DOHH2 (cell line): ENCODE data around the gene OLFML3.

Experiments
- H3F3A ChIP-seq: fragments of 200-600 bp; sonication (generic), shearing (Covaris generic); 2 replicates; pipeline ENCODE4 v1.6.0; 2016; ENCODE audit warnings: antibody characterized with exemption, mild to moderate bottlenecking; ENCODE audit not compliant: control insufficient read depth, insufficient read depth
- H3K27ac ChIP-seq: fragments of 200-600 bp; sonication (generic); 2 replicates; pipeline ENCODE4 v1.5.1; 2014; ENCODE audit warnings: low read depth, mild to moderate bottlenecking, low read length, moderate library complexity
- H3K27me3 ChIP-seq: fragments of 200-600 bp; sonication (generic); 2 replicates; pipeline ENCODE4 v1.6.1; 2014; ENCODE audit warnings: mild to moderate bottlenecking, low read length, mixed read lengths; ENCODE audit not compliant: control insufficient read depth
- H3K36me3 ChIP-seq: fragments of 200-600 bp; sonication (generic); 2 replicates; pipeline ENCODE4 v1.6.1; 2014; ENCODE audit warnings: mild to moderate bottlenecking, low read length, moderate library complexity, mixed read lengths; ENCODE audit not compliant: control insufficient read depth
- H3K4me1 ChIP-seq: fragments of 200-600 bp; sonication (generic); 2 replicates; pipeline ENCODE4 v1.6.1; 2014; ENCODE audit warnings: mild to moderate bottlenecking, low read length, mixed read lengths; ENCODE audit not compliant: control insufficient read depth
- H3K4me2 ChIP-seq: fragments of 200-600 bp; sonication (generic); 2 replicates; pipeline ENCODE4 v1.6.0; 2014; ENCODE audit warnings: mild to moderate bottlenecking, low read length, moderate library complexity
- H3K4me3 ChIP-seq: fragments of 200-600 bp; sonication (generic); 2 replicates; pipeline ENCODE4 v1.5.1; 2014; ENCODE audit warnings: mild to moderate bottlenecking, low read length, mixed read lengths
- H3K79me2 ChIP-seq: fragments of 200-600 bp; sonication (generic); 2 replicates; pipeline ENCODE4 v1.6.1; 2014; ENCODE audit warnings: mild to moderate bottlenecking, low read length, mixed read lengths; ENCODE audit not compliant: control insufficient read depth
- H3K9me2 ChIP-seq: fragments of 200-600 bp; sonication (generic); replicated peaks from 2 replicates; pipeline ENCODE4 v1.6.1; 2014; ENCODE audit warnings: mild to moderate bottlenecking, low read length, mixed read lengths; ENCODE audit not compliant: control insufficient read depth
- H3K9me3 ChIP-seq: fragments of 200-600 bp; sonication (generic); 2 replicates; pipeline ENCODE4 v1.6.1; 2014; ENCODE audit warnings: antibody characterized with exemption, low read length, mixed read lengths; ENCODE audit not compliant: control insufficient read depth, insufficient read depth
- H4K20me1 ChIP-seq: fragments of 200-600 bp; sonication (generic); 2 replicates; pipeline ENCODE4 v1.6.0; 2014; ENCODE audit warnings: low read depth, mild to moderate bottlenecking, antibody characterized with exemption, low read length, moderate library complexity; ENCODE audit not compliant: control insufficient read depth, insufficient read depth
- EZH2phosphoT487 ChIP-seq: fragments of 200-600 bp; sonication (generic); IDR thresholded peaks from 2 replicates; pipeline ENCODE4 v1.6.1; 2017; ENCODE audit warnings: borderline replicate concordance, mild to moderate bottlenecking, antibody characterized with exemption, low read length, moderate library complexity, mixed read lengths
- TF ChIP-seq, protein P1 (sequence below): fragments of 200-600 bp; sonication (generic); IDR thresholded peaks from one replicate; pipeline ENCODE4 v1.5.1; 2014; ENCODE audit warnings: antibody characterized with exemption, mild to moderate bottlenecking, low read depth, low read length; ENCODE audit not compliant: poor library complexity, severe bottlenecking

Gene OLFML3

DNA sequence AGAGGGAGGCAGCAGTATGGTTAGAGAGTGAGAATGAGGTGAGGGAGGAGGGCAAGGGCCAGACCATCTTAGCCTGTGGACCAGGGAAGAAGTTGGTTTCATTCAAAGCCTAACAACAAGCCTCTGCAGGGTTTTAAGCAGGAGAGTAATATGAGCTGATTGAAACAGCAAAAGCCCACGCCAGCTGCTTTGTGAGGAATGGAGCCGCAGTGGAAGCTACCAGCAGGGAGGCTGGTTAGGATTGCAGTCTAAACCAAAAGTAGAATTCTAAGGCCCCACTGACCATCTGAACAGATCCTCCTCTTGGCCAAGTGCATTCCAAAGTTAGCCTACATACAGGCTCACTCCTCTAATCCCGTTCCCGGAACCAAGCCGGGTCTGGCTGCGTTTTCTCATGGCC, 44.8 kb downstream of the OLFML3 start:
- H3K4me2 ChIP-seq: no peak overlapping the region
- H3K27me3 ChIP-seq: peaks cover 8% of the 10 kb centered on the region; the same call in 1 of the 2 replicates
- H3K9me3 ChIP-seq: no peaks in the 10 kb centered on the region
- H3F3A ChIP-seq: no peaks in the 10 kb centered on the region
- no peaks in the 10 kb centered on the region for H3K4me1 ChIP-seq
- TF ChIP-seq, protein P1, sequence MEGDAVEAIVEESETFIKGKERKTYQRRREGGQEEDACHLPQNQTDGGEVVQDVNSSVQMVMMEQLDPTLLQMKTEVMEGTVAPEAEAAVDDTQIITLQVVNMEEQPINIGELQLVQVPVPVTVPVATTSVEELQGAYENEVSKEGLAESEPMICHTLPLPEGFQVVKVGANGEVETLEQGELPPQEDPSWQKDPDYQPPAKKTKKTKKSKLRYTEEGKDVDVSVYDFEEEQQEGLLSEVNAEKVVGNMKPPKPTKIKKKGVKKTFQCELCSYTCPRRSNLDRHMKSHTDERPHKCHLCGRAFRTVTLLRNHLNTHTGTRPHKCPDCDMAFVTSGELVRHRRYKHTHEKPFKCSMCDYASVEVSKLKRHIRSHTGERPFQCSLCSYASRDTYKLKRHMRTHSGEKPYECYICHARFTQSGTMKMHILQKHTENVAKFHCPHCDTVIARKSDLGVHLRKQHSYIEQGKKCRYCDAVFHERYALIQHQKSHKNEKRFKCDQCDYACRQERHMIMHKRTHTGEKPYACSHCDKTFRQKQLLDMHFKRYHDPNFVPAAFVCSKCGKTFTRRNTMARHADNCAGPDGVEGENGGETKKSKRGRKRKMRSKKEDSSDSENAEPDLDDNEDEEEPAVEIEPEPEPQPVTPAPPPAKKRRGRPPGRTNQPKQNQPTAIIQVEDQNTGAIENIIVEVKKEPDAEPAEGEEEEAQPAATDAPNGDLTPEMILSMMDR: no peak
- no peak for TF ChIP-seq EZH2phosphoT487
- H3K79me2 ChIP-seq: no peaks in the 10 kb centered on the region
- H3K27ac ChIP-seq: no peak overlapping the region
- no peaks in the 10 kb centered on the region; the same call in 1 of the 2 replicates for H3K9me2 ChIP-seq
- no peaks in the 10 kb centered on the region for H4K20me1 ChIP-seq
- H3K36me3 ChIP-seq: no peaks in the 10 kb centered on the region
- H3K4me3 ChIP-seq: no peak overlapping the region

DNA sequence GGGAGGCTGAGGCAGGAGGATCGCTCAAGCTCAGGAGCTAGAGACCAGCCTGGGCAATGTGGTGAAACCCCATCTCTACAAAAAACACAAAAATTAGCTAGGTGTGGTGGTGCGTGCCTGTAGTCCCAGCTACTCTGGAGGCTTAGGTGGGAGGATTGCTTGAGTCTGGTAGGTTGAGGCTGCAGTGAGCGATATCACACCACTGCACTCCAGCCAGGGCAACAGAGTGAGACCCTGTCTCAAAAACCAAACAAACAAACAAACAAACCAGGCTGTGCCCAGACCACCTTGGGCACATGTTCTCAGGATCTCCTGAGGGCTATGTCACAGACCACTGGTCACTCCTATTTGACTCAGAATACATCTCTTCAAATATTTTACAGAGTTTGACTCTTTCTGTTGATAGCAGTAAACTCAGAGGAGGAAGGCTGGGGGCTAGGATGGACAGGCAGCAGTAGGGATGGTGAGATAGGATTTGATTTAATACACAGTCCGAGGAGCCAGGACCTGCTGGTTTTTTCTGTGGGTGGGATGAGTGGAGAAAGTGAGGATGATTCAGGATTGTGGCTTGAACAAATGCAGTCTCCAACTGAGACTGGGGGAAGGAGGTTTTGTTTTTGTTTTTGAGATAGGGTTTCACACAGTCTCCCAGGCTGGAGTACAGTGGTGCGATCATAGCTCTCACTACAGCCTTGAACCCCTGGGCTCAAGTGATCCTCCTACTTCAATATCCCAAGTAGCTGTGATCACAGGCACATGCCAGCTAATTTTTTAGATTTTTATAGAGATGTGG, 46.5 kb downstream of the OLFML3 start:
- Histone ChIP-seq H3K36me3 (no peaks in the 10 kb centered on the region), H3K79me2 (no peaks in the 10 kb centered on the region), H3K27me3 (peaks cover 9% of the 10 kb centered on the region; the same call in 1 of the 2 replicates), H4K20me1 (no peaks in the 10 kb centered on the region), H3K27ac (no peak overlapping the region), H3K9me2 (no peaks in the 10 kb centered on the region), H3K4me1 (no peaks in the 10 kb centered on the region), H3K4me2 (no peak overlapping the region), H3K9me3 (no peaks in the 10 kb centered on the region), H3K4me3 (no peak overlapping the region), H3F3A (no peaks in the 10 kb centered on the region)
- no peak for TF ChIP-seq EZH2phosphoT487
- TF ChIP-seq, protein P1: no peak

DNA sequence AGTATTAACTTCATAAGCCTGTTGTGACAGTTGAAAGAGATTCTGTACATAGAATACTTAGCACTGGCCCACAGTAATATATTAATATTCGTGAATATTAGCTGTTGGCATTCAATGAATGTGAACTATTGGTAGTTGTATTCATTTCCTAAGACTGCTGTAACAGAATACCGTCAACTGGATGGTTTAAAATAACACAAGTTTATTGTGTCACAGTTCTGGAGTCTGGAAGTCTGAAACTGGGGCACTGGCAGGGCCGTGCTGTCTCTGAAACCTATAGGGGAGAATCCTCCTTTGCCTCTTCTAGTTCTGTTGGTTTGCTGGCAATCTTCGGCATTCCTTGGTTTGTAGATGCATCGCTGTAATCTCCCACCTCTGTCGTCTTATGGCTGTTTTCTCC, 47.5 kb downstream of the OLFML3 start:
- no peak overlapping the region for H3K4me2 ChIP-seq
- H3K4me3 ChIP-seq: no peak overlapping the region
- H3K79me2 ChIP-seq: no peaks in the 10 kb centered on the region
- no peaks in the 10 kb centered on the region for H3K9me2 ChIP-seq
- H3K27me3 ChIP-seq: peaks cover 9% of the 10 kb centered on the region; the same call in 1 of the 2 replicates
- H3K9me3 ChIP-seq: no peaks in the 10 kb centered on the region
- H3K4me1 ChIP-seq: no peaks in the 10 kb centered on the region
- TF ChIP-seq, protein P1: no peak
- no peak for TF ChIP-seq EZH2phosphoT487
- no peaks in the 10 kb centered on the region for H4K20me1 ChIP-seq
- no peaks in the 10 kb centered on the region for H3K36me3 ChIP-seq
- H3F3A ChIP-seq: no peaks in the 10 kb centered on the region
- H3K27ac ChIP-seq: no peak overlapping the region
